NCI-H774 (cell line): ENCODE results near the gene ITPR2.

Source experiments
- DNase-seq: peaks from one replicate; lab custom pipeline; 2025; lab: John Stamatoyannopoulos, UW

ITPR2 gene

GRCh38 chr12:26384536-26384935, 448.5 kb downstream of the ITPR2 start:
- no peak for DNase-seq

GRCh38 chr12:26383041-26383440, 450.0 kb downstream of the ITPR2 start:
- no peak for DNase-seq

- DNase-seq: no peak
Observed at GRCh38 chr12:26380897-26381296, 452.1 kb downstream of the ITPR2 start.

GRCh38 chr12:26379777-26380467, 453.1 kb downstream of the ITPR2 start:
- DNase-seq: no peak

- peak; percentile 9 for DNase-seq
Observed at GRCh38 chr12:26378711-26379110, 454.3 kb downstream of the ITPR2 start.

- no peak for DNase-seq
Observed at GRCh38 chr12:26374934-26375680, 457.9 kb downstream of the ITPR2 start.

- DNase-seq: no peak
Observed at GRCh38 chr12:26373606-26374495, 459.1 kb downstream of the ITPR2 start.

GRCh38 chr12:26372866-26373265, 460.1 kb downstream of the ITPR2 start:
- no peak for DNase-seq

GRCh38 chr12:26370098-26370497, 462.9 kb downstream of the ITPR2 start:
- DNase-seq: no peak

- DNase-seq: no peak
Observed at GRCh38 chr12:26369588-26369987, 463.4 kb downstream of the ITPR2 start.

GRCh38 chr12:26367991-26368730, 464.8 kb downstream of the ITPR2 start:
- DNase-seq: no peak

- DNase-seq: no peak
Observed at GRCh38 chr12:26361964-26362363, 471.0 kb downstream of the ITPR2 start.

GRCh38 chr12:26360062-26360461, 472.9 kb downstream of the ITPR2 start:
- DNase-seq: no peak

GRCh38 chr12:26359576-26359975, 473.4 kb downstream of the ITPR2 start:
- no peak for DNase-seq

- DNase-seq: no peak
Observed at GRCh38 chr12:26358651-26359050, 474.3 kb downstream of the ITPR2 start.

- no peak for DNase-seq
Observed at GRCh38 chr12:26347300-26347699, 485.7 kb downstream of the ITPR2 start.

- no peak for DNase-seq
Observed at GRCh38 chr12:26346736-26347135, 486.3 kb downstream of the ITPR2 start.

- DNase-seq: no peak
Observed at GRCh38 chr12:26345471-26346003, 487.5 kb downstream of the ITPR2 start.

GRCh38 chr12:26341491-26341890, 491.5 kb downstream of the ITPR2 start:
- DNase-seq: no peak

GRCh38 chr12:26340649-26341048, 492.3 kb downstream of the ITPR2 start:
- no peak for DNase-seq

- no peak for DNase-seq
Observed at GRCh38 chr12:26339976-26340375, 493.0 kb downstream of the ITPR2 start.
